ENCODE measurements around the gene ADPRM. TPM values are rescaled to one million over a fixed set of nuclear protein-coding genes. Genes with fewer than 3 reads are reported as not detected.

The ADPRM gene
- total RNA-seq, 1 donor from 2014 or later: 9.4 TPM

DNA sequence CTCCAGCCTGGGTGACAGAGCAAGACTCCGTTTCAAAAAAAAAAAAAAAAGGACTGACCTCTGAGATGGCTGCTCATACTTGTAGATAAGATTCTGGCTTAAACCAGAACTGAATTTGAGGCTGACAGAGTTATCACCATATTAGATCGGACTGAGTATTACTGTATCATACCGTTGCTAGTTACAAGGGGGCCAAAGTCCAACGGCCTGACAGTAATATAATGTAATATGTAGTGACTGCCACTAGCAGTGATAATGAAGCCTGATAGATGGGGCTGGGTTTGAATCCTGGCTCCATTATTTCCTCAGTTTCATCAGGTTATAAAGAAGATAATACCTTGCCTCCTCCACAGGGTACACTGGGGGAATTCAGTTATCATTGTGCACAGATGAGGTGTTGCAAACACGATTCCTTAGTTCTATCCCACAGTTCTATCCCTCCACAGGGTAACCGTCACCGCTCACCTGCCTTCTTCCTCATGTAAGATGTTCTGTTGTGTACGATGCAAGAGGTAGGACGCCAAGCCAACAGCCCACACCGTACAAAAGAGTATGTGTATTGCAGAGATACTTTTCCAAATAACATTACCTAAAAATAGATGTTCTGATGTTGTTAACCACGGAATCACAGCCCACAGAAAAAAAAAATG is 27.3 kb downstream of the ADPRM start:
- H3K4me1 ChIP-seq: peaks cover 7% of the 10 kb centered on the region
- H3K9me3 ChIP-seq: no peaks in the 10 kb centered on the region
- ATAC-seq (no peak), DNase-seq (no peak)
- H3K27me3 ChIP-seq (ENCODE audit: low read depth): no peaks in the 10 kb centered on the region
- intact Hi-C loops (cut with DNase I): no loop called here
- H3K27ac ChIP-seq: no peak overlapping the region
- no peak overlapping the region for H3K4me3 ChIP-seq
- peaks cover 31% of the 10 kb centered on the region for H3K36me3 ChIP-seq
- TF ChIP-seq CTCF (IDR thresholded peaks at IDR 0.05): no peak

GRCh38 chr17:10725262-10725661 is 27.9 kb downstream of the ADPRM start:
- Histone ChIP-seq H3K9me3 (no peaks in the 10 kb centered on the region), H3K27ac (no peak overlapping the region), H3K4me1 (peaks cover 7% of the 10 kb centered on the region), H3K4me3 (no peak overlapping the region), H3K36me3 (peaks cover 31% of the 10 kb centered on the region), H3K27me3 (ENCODE audit: low read depth) (no peaks in the 10 kb centered on the region)
- ATAC-seq (no peak), DNase-seq (no peak)
- intact Hi-C loops (cut with DNase I): no loop called here
- TF ChIP-seq CTCF (IDR thresholded peaks at IDR 0.05): no peak

DNA sequence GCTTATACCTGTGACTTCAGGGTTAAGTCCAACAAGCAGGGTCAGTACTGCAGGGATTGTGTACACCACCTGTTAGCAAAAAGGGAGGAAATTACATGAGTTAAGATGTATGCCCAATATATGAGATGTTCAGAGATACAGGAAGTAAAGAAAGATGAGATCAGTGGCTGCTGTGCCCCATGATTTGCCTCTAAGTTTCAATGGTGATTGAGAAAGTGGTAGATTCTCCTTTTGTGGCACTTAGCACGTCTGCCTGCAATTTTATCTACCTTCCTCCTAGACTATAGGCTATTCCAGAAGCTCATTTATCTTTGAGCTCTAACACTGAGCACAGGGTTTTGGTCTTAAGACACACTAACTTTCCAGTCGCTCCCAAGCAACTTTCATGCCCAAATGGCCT is 28.8 kb downstream of the ADPRM start:
- no peaks in the 10 kb centered on the region for H3K27me3 ChIP-seq (ENCODE audit: low read depth)
- no peaks in the 10 kb centered on the region for H3K9me3 ChIP-seq
- intact Hi-C loops (cut with DNase I): no loop called here
- no peak overlapping the region for H3K4me3 ChIP-seq
- H3K27ac ChIP-seq: no peak overlapping the region
- ATAC-seq: no peak
- no peak for TF ChIP-seq CTCF (IDR thresholded peaks at IDR 0.05)
- peaks cover 7% of the 10 kb centered on the region for H3K4me1 ChIP-seq
- peaks cover 29% of the 10 kb centered on the region for H3K36me3 ChIP-seq
- no peak for DNase-seq

DNA sequence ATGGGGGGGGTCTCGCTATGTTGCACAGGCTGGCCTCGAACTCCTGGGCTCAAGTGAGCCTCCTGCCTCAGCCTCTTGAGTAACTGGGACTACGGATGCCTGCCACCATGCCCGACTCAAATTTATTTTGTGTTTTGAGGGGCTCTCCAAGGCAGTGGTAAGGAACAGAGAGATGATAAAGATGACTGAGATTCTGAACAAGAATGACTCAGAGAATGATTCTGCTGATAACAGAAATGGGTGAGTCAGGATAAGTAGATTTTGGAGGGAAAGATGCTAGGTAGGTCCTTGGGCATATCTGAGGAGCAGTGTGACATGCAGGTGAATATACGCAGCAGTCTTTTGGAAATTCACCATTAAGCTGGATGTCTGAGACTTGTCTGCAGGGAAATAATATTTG is 29.8 kb downstream of the ADPRM start:
- Histone ChIP-seq H3K4me3 (no peak overlapping the region), H3K9me3 (no peaks in the 10 kb centered on the region), H3K4me1 (peaks cover 7% of the 10 kb centered on the region), H3K27ac (no peak overlapping the region), H3K36me3 (peaks cover 28% of the 10 kb centered on the region), H3K27me3 (ENCODE audit: low read depth) (no peaks in the 10 kb centered on the region)
- no peak for TF ChIP-seq CTCF (IDR thresholded peaks at IDR 0.05)
- intact Hi-C loops (cut with DNase I): no loop called here
- DNase-seq: no peak
- no peak for ATAC-seq

- Histone ChIP-seq H3K27ac (no peak overlapping the region), H3K4me3 (peak overlapping the region; percentile 77), H3K9me3 (no peaks in the 10 kb centered on the region), H3K36me3 (peaks cover 22% of the 10 kb centered on the region), H3K4me1 (peaks cover 7% of the 10 kb centered on the region), H3K27me3 (ENCODE audit: low read depth) (no peaks in the 10 kb centered on the region)
- DNase-seq (no peak), ATAC-seq (no peak)
- intact Hi-C loops (cut with DNase I): no loop called here
- no peak for TF ChIP-seq CTCF (IDR thresholded peaks at IDR 0.05)
These were observed 31.0 kb downstream of the ADPRM start for GRCh38 chr17:10728331-10728892.
